ENCODE data around the gene HIRA. TPM values are rescaled to one million over a fixed set of nuclear protein-coding genes. Genes with fewer than 3 reads are reported as not detected.

HIRA gene
- total RNA-seq, 1 experiment from 2014 or later = 23.8 TPM

DNA sequence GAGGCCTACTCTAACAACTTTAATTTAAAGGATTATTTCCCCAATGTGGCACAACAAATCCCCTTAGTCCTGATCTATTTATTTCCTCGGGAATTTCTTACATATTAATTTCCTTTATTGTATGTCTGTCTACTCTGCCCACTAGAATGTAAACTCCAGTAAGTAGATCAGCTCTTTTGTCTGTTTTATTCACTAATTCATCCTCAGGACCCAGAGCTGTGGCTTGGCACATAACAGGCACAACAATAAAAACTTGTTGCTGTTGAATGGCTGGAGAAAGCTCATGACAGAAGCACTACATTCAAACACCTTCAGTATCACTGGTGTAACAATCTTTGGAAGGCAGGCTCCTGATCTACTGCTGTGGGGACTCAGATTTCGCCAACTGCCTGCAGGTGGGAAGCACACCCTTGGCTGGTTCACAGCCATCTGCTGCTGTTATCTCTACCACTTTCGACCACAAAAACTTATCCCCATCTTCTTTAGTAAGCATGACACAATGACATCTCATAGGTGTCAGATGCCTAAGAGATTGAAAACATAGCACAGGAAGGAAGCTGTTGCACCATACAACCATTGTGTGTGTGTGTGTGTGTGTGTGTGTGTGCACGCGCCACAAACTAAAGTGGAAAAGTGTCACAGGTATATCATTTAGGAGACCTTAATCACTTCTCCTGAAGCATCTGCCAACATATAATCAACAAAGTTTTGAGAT, 11.9 kb downstream of the HIRA start:
- no peak for DNase-seq (ENCODE audit: low read depth, low spot score)
- Histone ChIP-seq H3K4me1 (ENCODE audit: control insufficient read depth, insufficient read depth, low read length) (no peaks in the 10 kb centered on the region; the same call in 1 of the 2 replicates), H3K27me3 (ENCODE audit: control insufficient read depth, insufficient read depth, low read length) (no peaks in the 10 kb centered on the region), H3K36me3 (ENCODE audit: control insufficient read depth, insufficient read depth, low read length) (no peaks in the 10 kb centered on the region), H3K9me3 (ENCODE audit: control insufficient read depth, insufficient read depth, low read depth, low read length) (no peaks in the 10 kb centered on the region), H3K4me3 (ENCODE audit: low read depth in 2 of 2, low read length in 2 of 2) (no peak overlapping the region), H3K27ac (ENCODE audit: low read length) (no peak overlapping the region)
- no peak for TF ChIP-seq SIN3A (IDR thresholded peaks at IDR 0.05; ENCODE audit: borderline replicate concordance, insufficient read depth, low read depth, low read length)
- no peak for TF ChIP-seq CTCF (IDR thresholded peaks at IDR 0.05)
- TF ChIP-seq REST (IDR thresholded peaks at IDR 0.05; ENCODE audit: insufficient read depth in 1 of 2, low read depth in 2 of 2, low read length in 1 of 2) = no peak
- TF ChIP-seq POLR2AphosphoS5 (IDR thresholded peaks at IDR 0.05; ENCODE audit: low read depth, low read length) = no peak
- TF ChIP-seq TCF7L2 (IDR thresholded peaks at IDR 0.05; ENCODE audit: low read depth, low read length) = no peak
- in situ Hi-C loops (cut with HindIII; ENCODE audit: low pct_unique_long_range_greater_than_20kb, low sequenced_read_pairs) = no loop called here
- ATAC-seq = no peak
- no TSS peak for BruUV-seq (replicated peaks)
- ChIA-PET CTCF (no interaction called here), POLR2A (no interaction called here)
- intact Hi-C loops (cut with micrococcal nuclease; ENCODE audit: unreplicated experiment) = no loop called here

DNA sequence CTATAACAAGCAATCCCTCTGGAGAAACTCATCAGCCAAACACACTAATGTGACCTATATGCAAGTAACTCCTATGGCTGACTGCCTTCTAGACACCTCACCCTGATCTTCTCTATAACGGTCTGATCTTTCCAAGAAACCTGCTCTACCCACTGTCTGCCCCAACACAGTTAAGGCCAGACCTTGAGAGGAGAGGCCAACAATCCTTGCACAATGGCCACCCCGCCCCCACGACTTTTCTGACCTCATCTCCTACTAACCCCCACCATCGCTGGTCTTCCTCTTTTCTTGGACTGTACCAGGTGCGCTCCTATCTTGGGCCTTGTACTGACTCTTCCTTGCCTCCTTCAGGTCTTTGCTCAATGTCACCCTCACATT, 12.5 kb downstream of the HIRA start:
- in situ Hi-C loops (cut with HindIII; ENCODE audit: low pct_unique_long_range_greater_than_20kb, low sequenced_read_pairs) = no loop called here
- BruUV-seq (replicated peaks) = no TSS peak
- TF ChIP-seq TCF7L2 (IDR thresholded peaks at IDR 0.05; ENCODE audit: low read depth, low read length) (no peak), REST (IDR thresholded peaks at IDR 0.05; ENCODE audit: insufficient read depth in 1 of 2, low read depth in 2 of 2, low read length in 1 of 2) (no peak), POLR2AphosphoS5 (IDR thresholded peaks at IDR 0.05; ENCODE audit: low read depth, low read length) (no peak), SIN3A (IDR thresholded peaks at IDR 0.05; ENCODE audit: borderline replicate concordance, insufficient read depth, low read depth, low read length) (no peak), CTCF (IDR thresholded peaks at IDR 0.05) (no peak)
- ChIA-PET CTCF (no interaction called here), POLR2A (no interaction called here)
- Histone ChIP-seq H3K4me3 (ENCODE audit: low read depth in 2 of 2, low read length in 2 of 2) (no peak overlapping the region), H3K27ac (ENCODE audit: low read length) (no peak overlapping the region), H3K36me3 (ENCODE audit: control insufficient read depth, insufficient read depth, low read length) (no peaks in the 10 kb centered on the region), H3K4me1 (ENCODE audit: control insufficient read depth, insufficient read depth, low read length) (no peaks in the 10 kb centered on the region; the same call in 1 of the 2 replicates), H3K9me3 (ENCODE audit: control insufficient read depth, insufficient read depth, low read depth, low read length) (no peaks in the 10 kb centered on the region), H3K27me3 (ENCODE audit: control insufficient read depth, insufficient read depth, low read length) (no peaks in the 10 kb centered on the region)
- intact Hi-C loops (cut with micrococcal nuclease; ENCODE audit: unreplicated experiment) = no loop called here
- no peak for ATAC-seq
- DNase-seq (ENCODE audit: low read depth, low spot score) = no peak
